Activated effector memory CD4-positive, alpha-beta T cell treated with Interleukin-2 at 50 U/mL for 16 hours (primary cell): ENCODE results near the gene LRRC4C.

Source experiments
- DNase-seq: peaks from one replicate; pipeline ENCODE4 v3.0.0-alpha.2; 2020

LRRC4C gene

DNA sequence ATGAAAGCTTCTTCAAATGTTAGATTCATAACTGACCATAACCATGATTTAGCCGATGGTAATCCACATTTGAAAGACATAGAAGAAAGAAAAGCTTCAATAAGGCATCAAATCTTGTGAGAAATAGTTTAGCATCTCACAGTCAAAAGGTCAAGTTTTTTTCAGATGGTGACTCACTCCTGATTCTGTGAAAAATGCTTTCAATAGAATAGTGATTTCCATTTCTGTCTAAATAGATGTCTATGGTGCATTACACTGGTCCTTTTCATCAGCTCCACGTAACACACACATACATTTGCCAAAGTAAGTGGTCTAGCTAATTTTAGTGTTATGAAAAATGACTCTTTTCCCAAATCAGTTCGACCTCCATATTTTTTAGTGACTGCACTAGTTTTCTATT is 139.2 kb downstream of the LRRC4C start:
- no peak for DNase-seq

DNA sequence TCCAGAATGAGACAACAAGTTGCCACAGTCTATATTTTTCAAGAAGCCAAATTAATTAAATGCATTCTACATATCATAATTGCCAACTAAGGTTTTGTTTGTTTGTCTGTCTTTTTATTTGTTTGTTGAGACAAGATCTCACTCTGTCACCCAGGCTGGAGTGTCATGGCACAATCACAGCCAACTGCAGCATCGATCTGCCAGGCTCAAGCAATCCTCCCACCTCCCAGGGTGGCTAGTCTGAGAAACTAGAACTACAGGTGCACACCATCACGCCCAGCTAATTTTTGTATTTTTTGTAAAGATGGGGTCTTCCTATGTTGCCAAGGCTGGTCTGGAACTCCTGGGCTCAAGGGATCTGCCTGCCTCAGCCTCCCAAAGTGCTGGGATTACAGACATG is 140.0 kb downstream of the LRRC4C start:
- DNase-seq: no peak

DNA sequence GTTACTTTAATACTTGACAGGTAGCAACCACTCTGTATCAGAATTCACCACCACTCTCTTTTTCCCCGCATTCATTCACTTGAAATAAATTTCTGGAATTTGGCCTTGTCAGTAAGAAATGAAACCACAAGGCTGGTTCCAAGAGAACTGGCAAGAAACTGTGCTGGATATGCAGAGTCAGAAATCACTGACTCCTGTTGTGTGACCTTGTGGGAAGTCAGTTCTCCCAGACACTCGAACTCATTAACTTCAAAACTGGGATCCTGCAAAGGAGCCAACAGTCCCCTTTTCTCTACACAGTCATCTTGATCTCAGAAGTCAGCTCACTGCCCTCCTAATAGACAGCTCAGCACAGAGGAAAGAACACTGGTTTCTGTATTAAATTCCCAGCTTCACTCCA is 142.7 kb downstream of the LRRC4C start:
- DNase-seq: no peak

DNA sequence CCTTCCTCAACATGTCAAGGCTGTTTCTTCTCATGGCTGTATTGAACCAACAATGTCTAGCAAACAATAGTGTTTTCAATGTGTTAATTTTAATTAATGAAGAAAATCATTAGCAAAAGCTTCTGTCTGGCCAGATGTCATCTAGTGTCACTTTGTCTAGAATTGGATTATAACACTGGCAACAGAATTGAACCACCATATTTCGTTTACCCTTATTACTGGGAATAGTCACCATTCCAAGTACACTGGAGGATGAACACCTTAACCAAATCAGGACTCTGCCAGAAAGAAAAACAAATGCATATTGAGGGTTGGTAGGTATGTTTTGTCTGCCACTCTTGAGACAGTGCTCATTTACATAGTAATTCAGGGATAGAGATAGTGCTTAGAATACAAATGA is 146.2 kb downstream of the LRRC4C start:
- no peak for DNase-seq

DNA sequence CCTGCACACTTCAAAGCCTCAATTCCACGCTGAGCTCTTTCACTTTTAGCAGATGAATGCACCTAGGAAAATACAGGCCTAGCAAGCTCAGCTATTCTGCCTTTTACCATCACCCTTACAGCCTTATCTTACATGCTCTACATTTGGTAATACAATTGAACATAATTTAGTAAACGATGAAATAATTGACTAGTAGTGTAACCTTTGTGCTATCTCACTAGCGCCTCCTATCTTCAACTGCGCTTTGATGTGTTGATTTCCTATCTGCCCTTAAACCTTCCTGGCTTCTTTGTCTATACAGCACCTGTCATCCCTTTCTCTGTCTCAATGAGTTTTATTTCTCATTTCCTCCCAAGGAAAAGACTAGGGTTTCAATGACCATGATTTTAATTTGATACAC is 149.7 kb downstream of the LRRC4C start:
- no peak for DNase-seq

DNA sequence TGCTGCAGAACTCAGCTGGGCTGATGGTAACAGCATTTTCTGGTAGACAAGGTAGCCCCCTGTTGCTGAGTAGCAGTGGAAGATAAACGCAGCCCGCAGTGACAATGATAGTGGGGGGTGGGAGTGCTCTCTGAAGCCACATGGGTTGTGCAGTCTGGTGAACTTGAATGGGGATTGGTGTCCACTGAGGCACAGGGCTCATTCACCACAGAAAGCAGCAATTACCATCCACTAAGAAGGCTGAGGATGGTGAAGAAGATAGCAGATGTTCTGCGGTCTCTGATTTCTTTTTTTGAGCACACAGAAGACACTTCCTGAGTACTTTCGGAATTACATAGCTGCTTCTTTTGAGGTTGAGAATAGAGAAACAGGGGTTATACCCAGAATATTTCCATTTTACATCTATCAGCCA is 150.3 kb downstream of the LRRC4C start:
- no peak for DNase-seq

DNA sequence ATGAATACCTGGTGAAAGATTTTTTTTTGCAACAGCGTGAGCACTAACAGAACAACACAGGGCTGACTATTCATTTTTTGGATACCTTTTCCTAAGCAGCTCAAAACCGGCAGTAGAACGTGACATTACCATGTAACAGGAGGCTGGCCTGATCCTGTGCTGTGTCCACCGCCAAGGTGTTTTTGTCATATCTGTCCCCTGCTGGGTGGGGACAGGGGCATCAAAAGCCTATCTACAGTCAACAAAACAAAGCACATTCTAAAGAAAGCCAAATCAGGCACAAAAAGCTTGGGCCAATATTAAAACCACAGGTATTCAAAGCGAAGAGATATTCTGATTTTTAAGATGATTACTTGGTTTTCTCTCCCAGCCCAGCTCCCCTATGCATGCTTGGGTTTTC is 151.2 kb downstream of the LRRC4C start:
- DNase-seq: no peak

DNA sequence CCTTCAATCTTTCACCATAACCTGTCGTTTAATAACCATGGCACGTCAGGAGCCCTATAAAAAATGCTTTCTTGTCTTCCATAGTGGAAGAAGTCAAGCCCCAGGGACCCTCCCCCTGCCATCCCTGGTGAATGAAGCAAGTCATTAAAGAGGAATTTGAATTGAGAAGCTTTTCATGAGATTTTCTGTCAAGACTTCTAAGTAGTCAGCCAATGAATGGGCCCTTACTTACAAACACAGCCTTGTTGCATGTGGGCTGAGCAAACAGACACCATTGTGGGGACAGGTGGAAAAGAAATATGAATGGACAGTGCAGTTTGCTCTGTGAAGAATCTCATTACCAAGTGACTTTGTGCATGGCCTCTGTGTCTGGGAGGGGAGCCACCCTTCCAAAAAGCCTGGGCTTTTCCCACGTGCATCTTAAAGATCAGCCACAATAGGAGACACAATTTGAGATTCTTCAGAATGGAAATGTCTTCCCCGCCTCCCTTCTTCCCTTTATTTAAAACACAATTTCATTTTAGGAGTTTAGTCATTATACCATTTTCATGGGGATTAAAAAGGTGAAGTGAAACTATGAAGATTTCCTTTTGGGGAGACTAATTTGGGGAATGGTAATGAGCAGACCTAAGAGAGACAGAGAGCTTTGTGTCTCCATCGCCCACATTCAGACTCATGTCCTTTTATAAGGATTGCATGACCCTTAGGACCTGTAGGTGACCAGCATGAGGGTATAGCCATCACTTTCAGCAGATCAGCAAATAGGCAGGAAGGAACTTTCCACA is 152.0 kb downstream of the LRRC4C start:
- DNase-seq: no peak

DNA sequence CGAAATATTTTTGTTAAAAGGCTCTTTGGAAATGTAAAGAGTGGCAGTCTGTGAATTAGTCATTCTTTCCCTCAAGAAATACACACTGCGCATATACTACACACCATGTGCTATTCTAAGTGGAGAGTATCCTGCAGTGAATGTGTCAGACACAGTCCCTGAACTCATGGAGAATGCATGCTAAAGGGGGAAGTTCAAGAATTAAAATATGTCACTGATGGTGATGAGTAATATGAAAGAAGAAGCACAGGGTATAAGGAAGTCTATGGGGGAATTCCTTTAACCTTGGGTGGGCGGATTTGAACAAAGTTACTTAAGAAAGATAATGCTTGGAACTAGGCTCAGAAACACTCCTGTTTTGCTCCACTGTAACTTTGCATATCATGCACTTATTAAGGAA is 153.0 kb downstream of the LRRC4C start:
- DNase-seq: no peak

DNA sequence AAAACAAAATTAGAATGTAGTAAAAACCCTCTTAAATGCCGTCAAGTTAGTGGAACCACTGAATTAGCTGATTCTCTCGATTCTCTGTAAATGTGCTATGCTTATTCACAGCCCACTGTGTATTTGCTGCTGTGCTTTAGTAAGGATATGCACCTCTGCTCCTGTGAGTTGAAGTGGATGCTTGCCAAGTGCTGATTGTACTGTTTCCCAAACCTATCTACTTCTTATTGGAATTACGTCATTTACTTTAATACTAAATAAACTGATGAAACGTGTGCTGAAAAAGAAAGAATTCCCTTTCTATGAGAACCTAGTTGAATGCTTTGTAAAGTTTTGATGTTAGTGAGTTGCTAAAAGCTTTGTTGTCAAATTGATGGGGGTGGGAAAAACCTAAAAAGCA is 158.4 kb downstream of the LRRC4C start:
- DNase-seq: no peak

DNA sequence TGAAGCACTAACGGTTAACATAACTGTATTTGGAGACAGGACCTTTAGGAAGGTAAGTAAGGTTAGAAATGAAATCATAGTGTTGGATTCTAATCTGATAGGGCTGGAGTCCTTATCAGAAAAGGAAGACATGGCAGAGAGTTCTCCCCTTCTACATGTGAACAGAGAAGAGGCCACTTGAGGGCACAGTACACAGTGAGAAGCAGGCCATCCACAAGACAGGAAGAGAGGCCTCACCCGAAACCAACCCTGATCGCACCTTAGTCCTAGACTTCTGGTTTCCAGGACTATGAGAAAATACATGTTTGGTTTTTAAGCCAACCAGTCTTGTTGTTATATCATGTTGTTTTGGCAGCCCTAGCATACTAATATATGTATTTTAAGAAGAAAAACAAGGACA is 170.0 kb downstream of the LRRC4C start:
- no peak for DNase-seq

DNA sequence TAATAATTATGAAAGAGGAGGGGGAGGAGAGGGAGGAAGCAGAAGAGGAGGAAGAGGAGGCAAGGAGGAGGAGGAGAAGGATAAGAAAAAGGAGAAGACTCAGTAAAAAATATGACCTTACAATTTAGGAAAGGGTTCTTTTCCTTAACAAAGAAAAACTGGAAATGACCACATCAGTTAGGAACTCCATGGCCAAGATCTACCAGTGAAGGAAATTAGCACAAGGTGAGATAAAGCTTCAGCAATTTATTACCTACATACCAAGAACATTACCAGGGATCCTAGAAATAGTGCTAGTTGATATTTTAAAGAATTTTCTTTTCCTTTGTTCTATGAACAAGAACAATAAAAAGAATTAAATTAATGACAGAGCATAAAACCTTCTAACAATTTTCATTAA is 172.7 kb downstream of the LRRC4C start:
- DNase-seq: no peak

DNA sequence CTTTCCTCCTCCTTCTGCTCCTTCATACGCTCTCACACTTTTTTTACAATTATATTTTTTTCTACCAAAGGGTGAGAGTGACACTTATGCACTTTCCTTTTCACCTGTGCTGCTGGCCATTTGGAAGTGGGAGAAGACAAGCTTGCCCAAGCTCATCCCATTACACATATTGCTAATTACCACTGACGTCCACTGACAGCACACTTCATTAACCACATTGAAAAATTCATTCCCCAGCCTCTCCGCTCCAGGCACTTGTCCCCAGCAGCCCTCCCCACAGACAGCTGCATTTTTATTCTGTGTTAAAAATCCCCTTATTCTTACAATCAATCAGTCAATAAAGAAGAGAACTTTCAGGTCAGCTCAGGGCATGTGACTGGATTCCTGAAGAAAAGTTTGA is 175.1 kb downstream of the LRRC4C start:
- no peak for DNase-seq

DNA sequence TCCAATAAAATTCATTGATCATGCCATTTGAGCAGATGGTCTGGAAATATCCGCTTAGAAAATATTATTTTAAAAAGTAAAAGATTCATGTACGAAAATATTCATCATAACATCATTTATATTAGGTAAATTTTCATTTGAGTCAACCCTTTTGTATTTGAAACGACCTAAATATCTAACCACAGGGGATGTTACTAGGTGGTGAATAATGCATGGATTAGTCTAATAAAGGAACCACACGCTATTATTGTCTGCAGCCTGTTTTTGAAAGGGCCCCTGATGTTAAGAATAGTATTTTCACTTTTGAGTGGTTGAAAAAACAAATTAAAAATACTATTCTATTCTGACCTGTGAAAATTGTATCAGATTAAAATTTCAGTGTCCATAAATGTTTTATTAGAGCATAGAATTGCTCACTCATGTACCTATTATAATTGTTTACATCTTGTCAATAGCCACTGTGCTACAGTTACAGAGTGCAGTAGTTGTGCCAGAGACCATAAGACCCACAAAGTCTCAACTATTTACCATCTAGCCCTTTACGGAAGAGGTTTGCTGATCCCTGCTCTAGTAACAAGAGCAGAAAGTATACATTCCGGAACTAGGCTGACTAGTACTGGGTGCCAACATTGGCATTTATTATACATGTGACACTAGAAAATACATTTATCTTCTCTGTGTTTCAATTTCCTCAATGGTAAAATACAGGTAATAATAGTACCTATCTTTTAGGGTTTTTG is 176.1 kb downstream of the LRRC4C start:
- no peak for DNase-seq

DNA sequence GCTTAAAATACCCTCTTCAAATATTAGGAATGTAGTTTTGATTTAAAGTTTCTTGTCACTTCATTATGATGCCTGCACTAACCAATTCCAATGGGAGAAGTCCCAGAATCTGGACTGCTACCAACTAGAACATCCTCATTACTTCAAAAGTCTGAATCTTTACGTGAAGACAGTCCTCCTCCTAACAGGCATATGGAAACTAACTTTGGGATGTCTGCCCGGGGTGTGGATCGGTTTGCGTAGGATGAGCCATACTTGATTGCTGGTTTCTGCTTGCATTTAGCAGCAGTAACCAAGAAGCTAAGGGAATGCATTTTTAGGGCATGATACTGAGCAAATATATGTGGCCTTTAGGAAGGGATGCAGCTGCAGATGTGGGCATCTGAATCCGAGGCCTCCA is 177.1 kb downstream of the LRRC4C start:
- no peak for DNase-seq

DNA sequence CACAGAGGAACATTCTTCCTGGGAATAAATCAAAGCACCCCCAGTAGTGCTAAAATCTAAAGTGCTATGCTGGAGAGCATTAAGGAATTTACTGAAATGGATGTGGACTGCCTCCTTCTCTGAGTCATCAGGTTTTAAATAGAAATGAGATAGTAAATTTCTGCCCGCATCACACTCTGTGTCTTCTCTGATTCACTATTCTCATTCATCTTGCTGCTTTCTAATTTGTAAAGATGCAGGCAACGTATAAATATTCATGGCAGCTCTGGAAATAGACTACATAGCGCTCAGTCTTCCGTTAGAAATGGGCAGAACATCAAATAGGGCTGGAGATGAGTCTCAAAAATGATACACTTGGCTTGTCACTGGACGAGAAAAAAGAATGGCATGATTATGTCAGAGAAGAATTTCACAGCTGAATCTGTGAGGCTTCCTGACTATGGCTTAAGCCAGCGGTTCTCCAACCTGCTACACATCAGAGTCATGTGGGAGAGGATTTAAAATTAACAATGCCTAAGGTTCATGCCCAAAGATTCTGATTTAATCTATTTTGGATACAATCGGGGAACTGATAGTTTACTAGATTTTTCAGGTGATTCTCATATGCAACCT is 178.2 kb downstream of the LRRC4C start:
- DNase-seq: no peak

DNA sequence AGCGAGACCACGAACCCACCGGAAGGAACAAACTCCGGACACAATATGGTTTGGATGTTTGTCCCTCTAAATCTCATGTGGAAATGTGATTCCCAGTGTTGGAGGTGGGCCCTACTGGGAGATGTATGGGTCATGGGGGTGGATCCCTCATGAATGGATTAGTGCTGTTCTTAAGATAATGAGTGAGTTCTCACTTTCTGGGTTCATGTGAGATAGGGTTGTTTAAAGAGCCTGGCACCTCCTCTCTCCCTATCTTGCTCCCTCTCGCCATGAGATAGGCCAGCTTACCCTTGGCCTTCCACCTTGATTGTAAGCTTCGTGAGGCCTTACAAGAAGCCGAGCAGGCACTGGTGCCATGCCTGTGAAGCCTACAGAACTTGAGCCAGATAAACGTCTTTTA is 184.6 kb downstream of the LRRC4C start:
- no peak for DNase-seq

DNA sequence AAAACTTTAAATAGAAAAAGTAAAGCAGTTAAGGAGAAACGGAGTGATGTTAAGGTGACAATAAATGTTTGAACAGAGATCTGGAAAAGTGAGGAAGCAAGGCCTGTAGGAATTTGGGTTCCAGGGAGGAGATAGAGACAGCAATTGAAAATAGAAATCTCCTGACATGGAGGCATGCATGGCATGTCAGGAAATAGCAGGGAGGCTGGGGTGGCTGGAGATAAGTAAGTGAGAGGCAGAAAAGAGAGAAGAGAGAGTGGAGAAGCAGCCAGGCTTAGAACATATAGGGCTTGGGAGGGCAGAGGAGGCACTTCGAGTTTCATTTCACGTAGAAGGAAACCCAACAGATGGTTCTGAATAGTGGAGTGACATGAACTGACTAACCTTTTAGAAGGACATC is 185.5 kb downstream of the LRRC4C start:
- no peak for DNase-seq

DNA sequence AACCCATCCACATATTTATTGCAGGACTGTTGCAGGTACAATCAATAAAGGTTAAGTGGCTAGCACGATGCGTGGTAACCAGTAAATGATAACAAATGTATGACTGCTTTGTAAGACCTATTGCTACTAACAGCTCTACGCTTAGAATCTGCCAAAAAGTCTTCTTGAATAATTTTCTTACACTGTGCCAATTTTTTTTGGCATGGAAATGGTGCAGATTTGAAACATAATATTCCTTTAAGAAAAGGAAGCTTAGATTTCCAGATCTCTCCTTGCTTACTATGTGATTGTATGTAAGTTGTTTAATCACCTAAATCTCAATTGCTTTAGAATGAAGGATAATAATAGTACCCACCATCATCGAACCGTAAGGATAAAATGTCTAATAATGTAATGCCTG is 192.0 kb downstream of the LRRC4C start:
- DNase-seq: no peak

DNA sequence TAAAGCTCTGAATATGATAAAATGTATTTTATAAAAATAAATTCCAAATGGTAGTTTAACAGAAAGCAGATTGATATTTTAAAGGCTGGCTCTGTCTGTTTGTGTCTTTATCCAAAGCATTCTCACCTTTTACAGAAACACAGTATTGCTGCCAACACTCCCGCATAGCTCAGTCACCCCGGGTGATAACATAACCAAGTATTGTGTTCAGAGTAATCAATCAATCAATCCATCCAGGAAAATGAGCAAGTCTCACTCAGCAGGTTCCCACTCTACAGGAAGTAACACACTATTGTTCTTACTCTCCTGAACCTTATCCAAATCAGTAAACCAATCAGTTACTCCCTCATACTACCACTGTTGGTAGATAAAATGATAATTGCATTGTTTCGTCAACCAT is 203.4 kb downstream of the LRRC4C start:
- DNase-seq: no peak

DNA sequence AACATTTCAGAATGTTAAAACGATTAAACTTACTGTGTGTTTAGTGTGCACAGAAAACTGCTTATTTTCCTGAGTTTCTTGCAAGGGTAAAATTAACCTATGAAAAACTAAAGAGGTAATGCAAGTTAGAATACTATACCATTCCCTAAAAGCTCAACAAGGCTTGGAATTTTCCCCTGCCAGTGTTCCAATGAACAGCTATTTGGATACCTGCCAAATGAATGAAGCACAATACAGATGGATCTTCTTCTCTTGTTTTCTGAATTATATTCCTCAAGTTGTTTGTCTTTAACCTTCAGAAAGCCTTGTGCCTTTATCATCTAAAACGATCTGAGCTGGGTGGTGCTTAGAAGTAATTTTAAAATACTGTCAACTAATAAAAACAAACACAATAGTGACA is 204.5 kb downstream of the LRRC4C start:
- DNase-seq: no peak

DNA sequence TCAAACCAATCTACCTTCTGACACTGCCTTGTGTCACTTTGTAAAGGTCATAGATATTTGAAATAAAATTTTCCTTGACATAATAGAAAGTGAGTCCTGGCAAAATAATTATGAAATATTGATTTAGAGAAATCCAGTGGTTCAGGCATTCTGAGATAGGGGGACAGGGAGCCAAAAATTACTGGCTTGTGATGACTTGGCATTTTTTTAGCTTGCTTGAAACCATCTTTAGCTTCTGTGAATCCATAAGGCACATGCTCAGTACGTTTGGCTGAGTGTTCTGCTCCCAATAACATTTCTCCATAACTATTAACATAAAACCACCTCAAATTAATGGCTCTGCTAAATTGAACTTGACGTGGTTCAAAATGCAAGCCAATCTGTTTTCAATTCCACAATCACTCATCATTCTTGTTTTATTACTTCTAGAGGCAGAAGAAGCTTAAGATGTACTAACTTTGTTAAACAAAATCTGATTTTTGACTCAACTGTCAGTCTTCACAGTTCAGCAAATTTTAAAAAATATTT is 209.0 kb downstream of the LRRC4C start:
- no peak for DNase-seq

DNA sequence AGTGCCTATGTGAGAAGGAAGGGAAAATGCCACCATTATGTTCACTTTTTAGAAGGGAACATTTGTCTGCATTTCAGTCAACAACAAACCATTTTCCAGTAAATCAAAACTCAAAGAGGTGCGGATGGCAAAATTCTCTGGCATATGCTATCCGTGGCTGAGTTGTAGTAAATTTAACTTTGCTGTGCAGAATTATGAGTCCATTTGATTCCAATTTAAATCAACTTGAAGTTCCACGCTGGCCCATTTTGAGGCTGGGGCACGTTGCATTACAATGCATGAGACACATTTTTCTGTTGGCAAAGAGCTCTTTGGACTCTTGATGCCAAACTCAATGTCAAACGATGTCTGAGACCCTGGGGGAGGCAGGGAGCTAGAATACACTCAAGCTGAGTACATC is 211.8 kb downstream of the LRRC4C start:
- DNase-seq: no peak

DNA sequence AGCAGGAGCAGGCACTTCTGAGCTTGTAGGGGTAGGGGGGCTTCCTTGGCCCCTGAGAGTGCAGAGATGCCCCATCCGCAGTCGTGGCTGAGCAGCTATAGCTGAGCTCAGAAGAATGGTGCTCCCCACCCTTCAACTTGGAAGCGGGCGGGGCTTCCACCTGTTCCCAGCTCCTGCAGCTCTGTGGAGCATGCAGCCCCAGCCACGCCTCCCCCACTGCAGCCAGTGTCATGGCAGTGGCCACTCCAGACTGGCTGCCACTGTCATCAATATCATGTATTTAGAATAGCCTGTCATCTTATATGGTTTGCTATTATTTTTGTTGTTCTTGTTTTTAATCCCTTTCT is 213.1 kb downstream of the LRRC4C start:
- DNase-seq: no peak
